ENCODE measurements around the gene PTPA.

DNA sequence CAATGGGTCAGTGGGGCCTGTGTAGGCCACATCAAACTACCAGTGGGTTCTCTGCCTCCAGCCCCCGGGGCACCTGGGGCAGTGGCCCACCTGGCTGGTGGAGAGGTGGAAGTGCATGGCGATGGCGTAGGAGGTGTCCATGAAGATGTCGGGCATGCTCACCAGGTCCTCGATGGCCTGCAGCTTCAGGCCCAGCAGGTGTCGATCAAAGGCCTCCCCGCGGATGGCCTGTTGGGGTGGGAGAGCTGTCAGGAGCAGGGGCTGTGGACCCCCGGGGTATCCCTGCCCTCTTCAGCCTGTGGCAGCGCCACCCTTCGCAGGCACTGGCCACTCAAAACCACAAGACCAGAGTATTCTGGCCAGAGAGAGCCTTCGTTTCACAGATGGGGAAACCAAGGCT, 15.3 kb upstream of the PTPA start:
- TF ChIP-seq POLR2A (IDR thresholded peaks at IDR 0.05; ENCODE audit: low read depth, low read length): no peak
- TF ChIP-seq POLR2AphosphoS5 (IDR thresholded peaks at IDR 0.05; ENCODE audit: low read depth, low read length): no peak
- TF ChIP-seq POU2F2 (IDR thresholded peaks at IDR 0.05; ENCODE audit: low read depth, low read length): no peak
- TF ChIP-seq TAF1 (IDR thresholded peaks at IDR 0.05; ENCODE audit: low read depth, low read length): no peak
